ENCODE data around the gene PHLPP1.

DNA sequence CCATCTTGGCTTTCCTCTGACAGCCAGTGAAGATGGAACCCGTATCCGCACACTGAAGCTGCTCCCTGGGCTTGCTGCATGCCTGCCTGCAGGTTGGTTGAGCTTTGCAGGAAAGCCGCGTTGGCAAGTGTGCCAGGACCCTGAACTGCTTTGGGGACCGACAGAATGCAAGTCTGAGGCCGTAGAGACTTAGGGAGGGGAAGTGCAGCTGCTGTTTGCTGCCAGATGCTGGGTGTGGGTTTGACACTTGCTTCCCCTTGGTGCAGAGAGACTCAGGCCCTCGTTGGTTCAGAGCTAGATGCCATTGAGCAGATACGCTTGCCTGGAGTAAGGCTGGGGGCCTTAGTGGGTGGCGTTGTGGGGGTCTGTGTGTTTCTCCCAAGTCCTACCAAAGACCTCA, 13.1 kb upstream of the PHLPP1 start:
- TF ChIP-seq, protein P1, sequence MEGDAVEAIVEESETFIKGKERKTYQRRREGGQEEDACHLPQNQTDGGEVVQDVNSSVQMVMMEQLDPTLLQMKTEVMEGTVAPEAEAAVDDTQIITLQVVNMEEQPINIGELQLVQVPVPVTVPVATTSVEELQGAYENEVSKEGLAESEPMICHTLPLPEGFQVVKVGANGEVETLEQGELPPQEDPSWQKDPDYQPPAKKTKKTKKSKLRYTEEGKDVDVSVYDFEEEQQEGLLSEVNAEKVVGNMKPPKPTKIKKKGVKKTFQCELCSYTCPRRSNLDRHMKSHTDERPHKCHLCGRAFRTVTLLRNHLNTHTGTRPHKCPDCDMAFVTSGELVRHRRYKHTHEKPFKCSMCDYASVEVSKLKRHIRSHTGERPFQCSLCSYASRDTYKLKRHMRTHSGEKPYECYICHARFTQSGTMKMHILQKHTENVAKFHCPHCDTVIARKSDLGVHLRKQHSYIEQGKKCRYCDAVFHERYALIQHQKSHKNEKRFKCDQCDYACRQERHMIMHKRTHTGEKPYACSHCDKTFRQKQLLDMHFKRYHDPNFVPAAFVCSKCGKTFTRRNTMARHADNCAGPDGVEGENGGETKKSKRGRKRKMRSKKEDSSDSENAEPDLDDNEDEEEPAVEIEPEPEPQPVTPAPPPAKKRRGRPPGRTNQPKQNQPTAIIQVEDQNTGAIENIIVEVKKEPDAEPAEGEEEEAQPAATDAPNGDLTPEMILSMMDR (conservative IDR thresholded peaks at IDR 0.05 in 1 of 2, IDR thresholded peaks at IDR 0.05 in 1 of 2; ENCODE audit: low read depth in 1 of 2, low read length in 2 of 2), result no peak
- no peak for TF ChIP-seq EZH2 (IDR thresholded peaks at IDR 0.05; ENCODE audit: low read length, missing control alignments)
